HG03460 (cell line): ENCODE measurements around the gene PLP2.
A peak's percentile ranks its signal among the peaks of the same experiment; 100 is the strongest.
"Not testable (repeated sequence)": the region's sequence is repeated elsewhere in the genome, so short reads cannot be mapped to it uniquely, and the experiment has no call there.

Experiments used
- ATAC-seq: cut with Tn5 transposase; IDR thresholded peaks from one replicate; pipeline ENCODE4 v1.9.1; 2021; ENCODE audit not compliant: unreplicated experiment

The PLP2 gene

GRCh38 chrX:49163555-49164419 lies 7.9 kb upstream of the PLP2 start:
- peak; percentile 36 for ATAC-seq

- ATAC-seq, result no peak
These were observed 6.9 kb upstream of the PLP2 start for GRCh38 chrX:49164589-49165360.

DNA sequence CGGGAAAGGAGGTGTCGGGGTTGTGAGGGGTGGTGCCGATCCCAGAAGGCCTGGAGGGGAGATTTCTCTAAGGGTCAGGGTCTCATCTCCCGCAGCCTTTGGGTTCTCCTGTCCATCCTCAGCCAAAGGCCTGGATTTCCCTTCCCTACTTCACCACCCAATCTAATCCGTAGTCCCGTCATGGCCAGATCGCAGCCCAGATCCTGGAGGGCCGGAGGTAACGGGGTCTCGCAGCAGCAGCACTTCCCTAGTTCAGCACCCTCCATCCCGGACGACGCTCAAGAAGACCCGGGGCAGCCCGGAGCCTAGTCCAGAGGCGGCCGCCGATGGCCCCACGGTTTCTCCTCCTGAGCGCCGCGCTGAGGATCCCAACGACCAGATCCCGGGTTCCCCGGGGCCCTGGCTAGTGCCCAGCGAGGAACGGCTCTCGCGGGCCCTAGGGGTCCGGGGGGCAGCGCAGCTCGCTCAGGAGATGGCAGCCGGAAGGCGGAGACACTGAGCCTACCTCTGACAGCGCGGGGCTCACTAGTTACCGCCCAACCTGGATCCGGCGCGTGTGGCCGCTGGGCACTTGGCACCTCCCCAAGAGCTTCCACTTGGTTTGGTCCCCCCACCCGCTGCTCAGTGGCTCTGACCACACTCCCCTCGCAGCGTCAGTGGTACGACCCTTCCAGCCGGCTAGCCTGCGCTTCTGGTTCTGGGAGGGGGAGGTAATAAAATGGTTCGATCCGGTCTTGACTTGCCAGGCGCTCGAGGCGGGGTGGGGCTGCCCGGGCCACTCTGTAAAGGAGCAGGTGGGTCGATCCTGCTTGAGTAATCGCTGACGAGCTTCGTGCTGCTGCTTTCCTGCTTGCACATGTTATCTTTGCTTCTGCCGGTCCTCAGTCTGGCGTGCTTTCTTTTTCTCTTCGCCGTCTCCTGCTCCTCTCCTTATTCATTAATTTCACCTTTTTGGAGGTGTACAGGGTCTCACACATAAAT lies 5.5 kb upstream of the PLP2 start:
- peak; percentile 36 for ATAC-seq

DNA sequence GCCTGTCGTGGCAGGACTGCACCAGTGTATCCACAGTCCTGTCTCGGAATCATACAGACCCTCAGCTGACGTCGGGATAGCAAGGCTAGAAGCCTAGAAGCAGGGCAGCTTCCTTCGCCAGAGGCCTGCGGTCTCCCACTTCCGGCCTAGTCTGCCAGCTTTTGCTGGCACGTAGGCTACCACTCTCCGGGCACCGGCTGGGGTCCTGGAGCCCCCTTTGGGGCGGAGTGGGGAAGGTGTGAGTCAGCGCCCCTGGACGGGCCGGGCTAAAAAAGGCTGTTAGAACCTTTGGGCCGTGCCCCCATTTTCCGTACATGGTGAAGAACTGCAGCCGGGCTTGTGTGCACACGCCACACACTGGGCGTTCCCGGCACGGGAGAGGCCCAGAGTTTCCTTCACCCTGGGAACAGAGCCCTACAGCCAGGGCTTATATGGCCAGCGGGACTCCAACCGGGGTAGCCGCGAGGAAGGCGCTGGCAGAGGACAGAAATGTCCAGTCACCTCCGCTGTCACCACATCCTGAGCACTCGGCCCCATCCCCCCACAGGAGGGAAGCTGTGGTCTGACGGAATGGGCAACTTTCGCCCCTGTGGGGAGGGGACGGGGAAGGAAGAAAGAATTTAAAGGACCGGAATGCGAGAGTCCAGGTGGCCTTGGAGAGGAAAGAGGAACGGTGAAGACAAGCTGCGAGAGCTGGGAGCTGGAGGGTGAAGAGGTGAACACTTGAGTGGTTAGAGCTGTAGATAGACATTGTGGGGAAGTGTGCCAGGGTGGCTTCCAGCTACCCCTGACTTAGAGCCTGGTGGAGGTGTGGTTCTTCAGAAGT lies 4.6 kb upstream of the PLP2 start:
- peak; percentile 22 for ATAC-seq

DNA sequence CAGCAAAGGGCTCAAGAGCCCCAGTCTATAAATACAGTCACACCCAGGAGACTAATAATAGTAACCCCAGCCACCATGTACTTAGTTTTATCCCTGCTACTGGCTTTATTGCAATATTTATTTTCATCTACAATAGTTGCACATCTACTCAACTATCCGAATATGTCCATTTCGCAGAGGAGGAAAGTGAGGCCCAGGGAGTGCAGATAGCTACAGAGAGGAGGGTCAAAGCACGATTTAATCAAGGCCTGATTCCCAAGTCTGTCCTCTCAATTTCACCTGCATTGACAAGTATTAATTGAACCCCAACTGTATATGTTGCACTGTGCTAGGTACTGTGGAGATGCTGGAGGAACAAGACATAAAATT lies 4.0 kb upstream of the PLP2 start:
- ATAC-seq, result no peak

DNA sequence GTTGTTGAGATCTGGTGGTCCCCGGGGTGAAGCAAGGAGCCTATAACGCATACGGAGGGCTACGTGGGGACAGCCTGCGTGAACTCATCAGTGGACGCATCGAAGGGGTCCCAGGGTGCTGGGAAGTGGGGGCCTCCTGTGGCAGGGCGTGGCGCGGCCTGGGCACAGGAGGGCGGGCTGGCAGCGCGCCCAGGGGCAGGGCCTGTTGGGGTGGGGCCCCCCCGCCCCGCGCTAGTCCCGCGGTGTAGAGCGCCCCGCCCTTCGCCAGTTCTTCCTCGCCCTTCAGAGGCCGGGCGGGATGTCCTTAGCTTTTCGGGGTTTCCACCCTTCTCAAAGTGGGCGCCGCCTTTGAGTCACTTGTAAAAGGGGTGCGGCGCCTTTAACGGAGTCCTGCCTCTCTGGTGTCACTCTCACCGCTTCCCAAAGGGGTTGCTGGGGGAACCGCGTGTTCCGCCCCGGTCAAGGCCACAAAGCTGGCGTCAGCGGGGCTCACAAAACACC lies 632 bp downstream of the PLP2 start:
- peak; percentile 60 for ATAC-seq

- ATAC-seq, result not testable (repeated sequence)
These were observed 1.8 kb downstream of the PLP2 start for GRCh38 chrX:49173544-49173943.

GRCh38 chrX:49174723-49175122 lies 3.0 kb downstream of the PLP2 start:
- ATAC-seq, result no peak

GRCh38 chrX:49175435-49176274 lies 4.0 kb downstream of the PLP2 start:
- no peak for ATAC-seq

DNA sequence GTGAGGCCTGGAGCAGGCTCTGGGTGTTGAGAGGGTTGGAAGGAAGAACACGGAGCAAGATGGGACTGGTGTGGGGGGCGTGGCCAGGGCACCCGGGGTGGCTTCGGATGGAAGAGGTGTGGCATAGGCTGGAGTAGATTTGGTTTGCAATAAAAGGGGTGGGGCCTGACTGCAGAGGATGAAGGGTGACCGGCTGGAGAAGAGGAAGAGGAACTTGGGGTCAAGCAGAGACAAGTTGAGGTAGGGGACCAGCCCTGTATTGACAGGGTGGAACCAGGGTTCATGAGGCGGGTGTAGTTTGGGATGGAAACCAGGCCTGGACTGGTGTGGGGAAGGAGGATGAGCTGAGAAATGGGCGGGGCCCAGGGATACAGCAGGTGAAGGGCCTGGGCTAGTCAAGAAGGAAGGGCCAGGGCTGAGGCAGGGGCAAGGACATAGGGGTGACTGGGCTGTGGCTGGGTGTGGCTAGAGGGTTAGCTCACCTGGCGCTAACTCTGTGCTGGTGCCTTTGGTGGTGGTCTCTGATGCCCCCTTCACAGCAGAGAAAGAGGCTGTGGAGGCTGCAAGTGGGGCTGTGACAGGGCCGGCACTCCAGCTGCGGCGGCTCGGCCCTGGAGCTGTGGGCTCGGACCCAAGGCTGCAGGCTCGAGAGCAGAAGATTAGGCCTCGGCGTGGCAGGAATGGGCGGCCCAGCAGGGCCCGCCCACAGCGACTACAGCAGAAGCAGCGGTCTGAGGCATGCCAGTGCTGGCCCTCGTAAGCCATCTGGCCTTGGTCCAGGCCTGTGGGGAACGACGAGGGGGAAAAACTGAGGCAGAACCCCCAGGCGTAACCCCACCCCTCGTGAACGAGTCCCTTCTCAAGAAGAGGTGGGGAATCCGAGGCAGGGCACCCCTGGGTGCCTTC lies 5.0 kb downstream of the PLP2 start:
- no peak for ATAC-seq

DNA sequence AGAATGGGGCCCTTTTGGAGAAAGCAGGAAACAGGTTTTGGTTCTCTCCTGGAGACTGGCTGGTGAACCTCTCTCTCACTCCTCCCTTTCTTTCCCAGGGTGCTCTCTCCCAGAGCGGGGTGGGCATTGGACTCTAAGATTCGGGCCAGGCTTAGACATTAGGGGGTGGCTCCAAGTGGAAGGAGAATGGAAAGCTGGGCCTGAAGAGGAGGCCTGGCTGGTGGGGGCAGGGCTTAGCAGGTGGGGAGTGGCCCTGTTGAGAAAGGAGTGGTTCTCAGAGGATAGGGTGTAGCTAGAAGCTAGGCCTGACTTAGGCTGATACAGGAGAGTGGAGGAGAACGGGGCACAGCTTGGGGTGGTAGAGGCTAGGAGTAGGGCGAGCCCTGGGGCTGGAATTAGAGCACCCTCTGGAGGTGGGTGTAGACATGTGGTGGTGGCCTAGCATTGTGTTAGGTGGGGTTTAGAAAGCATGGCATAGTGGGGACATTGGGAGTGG lies 5.7 kb downstream of the PLP2 start:
- no peak for ATAC-seq

GRCh38 chrX:49177873-49178480 lies 6.3 kb downstream of the PLP2 start:
- ATAC-seq, result no peak

GRCh38 chrX:49178537-49178936 lies 6.8 kb downstream of the PLP2 start:
- ATAC-seq, result no peak

- ATAC-seq, result no peak
These were observed 7.7 kb downstream of the PLP2 start for GRCh38 chrX:49179358-49179757.

DNA sequence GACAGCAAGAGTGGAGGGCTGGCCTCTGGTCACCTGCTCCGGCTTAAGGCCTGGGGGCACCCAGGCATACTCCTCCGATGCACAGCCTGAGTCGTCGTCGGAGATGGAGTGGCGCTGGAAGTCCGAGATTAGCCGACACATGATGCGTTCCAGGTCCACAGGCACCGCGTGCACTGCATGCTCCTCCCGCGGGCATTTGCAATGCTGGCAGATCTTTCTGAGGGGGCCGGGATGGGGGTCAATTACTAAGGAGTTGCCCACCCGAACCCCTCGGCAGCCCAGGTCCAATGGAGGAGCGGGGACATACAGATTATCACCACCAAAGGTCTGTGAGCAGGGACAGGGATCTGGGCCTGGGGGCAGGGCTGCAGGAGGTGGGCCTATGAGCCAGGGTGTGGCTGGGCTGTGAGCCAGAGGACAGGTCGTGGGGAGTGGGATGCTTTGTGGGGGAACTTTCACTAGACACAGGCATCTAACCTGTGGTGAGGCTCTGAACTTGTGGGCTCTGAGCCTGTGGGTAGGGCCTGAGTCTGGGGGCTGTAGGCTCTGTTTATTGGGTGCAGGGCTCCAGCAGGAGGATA lies 12.1 kb downstream of the PLP2 start:
- ATAC-seq, result no peak

GRCh38 chrX:49184294-49185281 lies 12.9 kb downstream of the PLP2 start:
- peak; percentile 46 for ATAC-seq
